T-helper 22 cell (primary cell): ENCODE data around the gene PRKAA1.

Experiments
- DNase-seq: peaks from one replicate; pipeline ENCODE4 v3.0.0-alpha.2; 2020; ENCODE audit warnings: low read depth

Gene PRKAA1

GRCh38 chr5:40780199-40780598 lies 18.0 kb downstream of the PRKAA1 start:
- no peak for DNase-seq

GRCh38 chr5:40779561-40779960 lies 18.6 kb downstream of the PRKAA1 start:
- DNase-seq = no peak

DNA sequence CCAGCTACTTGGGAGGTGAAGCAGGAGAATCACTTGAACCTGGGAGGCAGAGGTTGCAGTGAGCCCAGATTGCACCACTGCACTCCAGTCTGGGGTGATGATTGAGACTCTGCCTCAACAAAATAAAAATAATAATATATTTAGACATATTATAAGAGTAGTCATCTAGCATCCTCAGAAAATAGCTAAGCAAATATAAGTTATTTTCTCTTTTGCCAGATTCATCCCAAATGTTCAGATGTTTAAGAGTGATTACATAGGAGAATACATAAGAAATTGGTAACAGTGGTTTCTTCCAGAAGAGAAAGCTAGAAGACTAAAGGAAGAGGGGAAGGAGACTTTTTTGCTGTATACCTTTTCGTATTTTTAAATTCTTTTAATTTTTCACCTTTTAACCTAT lies 20.0 kb downstream of the PRKAA1 start:
- no peak for DNase-seq

- no peak for DNase-seq
Measured at GRCh38 chr5:40776658-40776977, 21.6 kb downstream of the PRKAA1 start.

DNA sequence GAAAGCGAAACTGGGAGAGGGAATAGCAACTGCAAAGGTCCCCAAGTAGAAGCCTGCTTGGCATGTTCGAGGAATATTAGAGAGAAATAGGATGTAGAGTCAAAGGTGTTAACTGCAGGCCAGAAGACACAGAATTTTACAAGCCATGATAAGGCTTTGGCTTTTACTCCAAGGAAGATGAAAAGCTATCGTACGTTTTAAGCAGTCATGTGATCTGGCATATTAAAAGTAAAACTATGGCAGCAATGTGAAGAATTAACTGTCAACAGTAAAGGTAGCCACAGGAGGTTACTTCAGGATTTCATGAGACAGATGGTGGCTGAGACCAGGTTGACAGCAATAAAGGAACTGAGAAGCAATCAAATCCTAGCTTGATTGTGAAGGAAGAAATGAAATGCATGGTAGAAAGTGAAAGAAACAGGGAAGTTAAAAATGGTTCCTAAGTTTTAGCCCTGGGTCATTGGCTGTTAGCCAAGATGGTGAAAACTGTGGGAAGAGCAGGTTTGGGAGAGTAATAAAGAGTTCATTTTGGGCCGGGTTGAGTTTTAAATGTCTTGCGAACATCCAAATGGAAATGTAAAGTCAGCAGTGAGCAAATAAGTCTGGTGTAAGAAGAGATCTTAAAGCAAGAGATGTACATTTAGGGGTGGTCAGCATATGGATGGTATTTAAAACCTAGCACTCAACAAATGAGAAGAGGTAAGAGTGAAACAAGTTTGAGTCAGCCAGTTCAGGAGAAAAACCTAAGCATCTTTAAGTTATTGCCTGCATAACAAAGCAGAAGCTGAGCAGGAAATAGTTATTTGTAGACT lies 22.1 kb downstream of the PRKAA1 start:
- DNase-seq = no peak

GRCh38 chr5:40775085-40775845 lies 22.9 kb downstream of the PRKAA1 start:
- no peak for DNase-seq

GRCh38 chr5:40774623-40775022 lies 23.6 kb downstream of the PRKAA1 start:
- no peak for DNase-seq

GRCh38 chr5:40770764-40771163 lies 27.4 kb downstream of the PRKAA1 start:
- no peak for DNase-seq

- DNase-seq = no peak
Measured at GRCh38 chr5:40762705-40763104, 35.5 kb downstream of the PRKAA1 start.

DNA sequence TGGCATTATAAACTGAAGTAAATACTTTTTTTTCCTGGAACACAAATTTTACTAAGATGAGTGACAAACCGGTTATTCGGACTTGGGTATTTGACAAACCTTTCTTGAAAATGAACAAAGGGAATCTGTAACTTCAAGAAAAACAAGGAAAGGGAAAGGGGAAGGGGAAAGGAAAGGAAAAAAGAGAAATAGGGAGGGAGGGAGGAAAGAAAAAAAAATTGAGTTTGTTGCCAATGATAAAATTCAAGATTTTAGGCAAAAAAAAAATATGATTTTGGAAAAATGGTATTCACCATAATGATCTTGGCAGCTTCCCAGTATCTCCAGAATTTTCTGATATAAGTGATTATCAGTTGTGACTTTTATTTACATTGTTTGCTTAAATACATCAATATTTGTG lies 40.8 kb downstream of the PRKAA1 start:
- DNase-seq = no peak

- peak; percentile 93 for DNase-seq
Measured at GRCh38 chr5:40755407-40756365, 42.5 kb downstream of the PRKAA1 start, which contains the start of gene TTC33. Gene TTC33 (minus strand): TSS chr5:40755961. CDS start chr5:40747018, 8,943 bp downstream.

GRCh38 chr5:40755093-40755406 lies 43.1 kb downstream of the PRKAA1 start:
- peak; percentile 47 for DNase-seq

GRCh38 chr5:40754381-40755092 lies 43.6 kb downstream of the PRKAA1 start:
- DNase-seq = no peak

- DNase-seq = no peak
Measured at GRCh38 chr5:40746703-40747102, 51.5 kb downstream of the PRKAA1 start.

DNA sequence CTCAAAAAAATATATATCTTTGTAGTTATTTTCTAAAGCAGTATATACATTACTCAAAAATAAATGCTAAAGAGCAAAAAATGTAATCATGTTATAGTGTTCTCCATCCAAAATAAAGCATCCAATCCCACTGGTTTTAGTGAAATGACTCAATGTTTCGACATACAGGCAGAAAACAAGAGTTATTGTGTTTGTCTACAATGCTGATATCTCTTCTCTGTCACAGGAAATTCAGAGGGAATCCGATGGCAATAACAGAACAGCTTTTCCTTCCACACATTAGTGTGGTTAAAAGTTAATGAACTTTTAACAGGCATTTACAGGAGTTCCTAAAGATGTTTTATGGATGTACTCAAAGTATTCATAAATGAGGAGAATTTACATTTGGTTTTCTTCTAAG lies 54.4 kb downstream of the PRKAA1 start:
- DNase-seq = no peak

DNA sequence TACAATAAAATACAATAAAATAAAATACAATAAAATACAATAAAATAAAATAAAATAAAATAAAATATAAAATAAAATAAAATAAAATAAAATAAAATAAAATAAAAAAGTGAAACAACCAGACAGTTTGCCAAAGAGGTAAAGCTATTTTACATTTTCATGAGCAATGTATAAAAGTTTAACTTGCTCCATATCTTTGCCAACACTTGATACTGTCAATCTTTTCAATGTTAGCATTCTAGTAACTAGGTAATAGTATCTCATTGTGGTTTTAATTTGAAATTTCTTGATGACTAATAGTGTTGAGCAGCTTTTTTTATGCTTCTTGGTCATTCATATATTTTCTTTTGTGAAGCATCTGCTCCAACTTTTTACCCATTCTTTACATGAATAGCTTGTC lies 59.7 kb downstream of the PRKAA1 start:
- DNase-seq = no peak

DNA sequence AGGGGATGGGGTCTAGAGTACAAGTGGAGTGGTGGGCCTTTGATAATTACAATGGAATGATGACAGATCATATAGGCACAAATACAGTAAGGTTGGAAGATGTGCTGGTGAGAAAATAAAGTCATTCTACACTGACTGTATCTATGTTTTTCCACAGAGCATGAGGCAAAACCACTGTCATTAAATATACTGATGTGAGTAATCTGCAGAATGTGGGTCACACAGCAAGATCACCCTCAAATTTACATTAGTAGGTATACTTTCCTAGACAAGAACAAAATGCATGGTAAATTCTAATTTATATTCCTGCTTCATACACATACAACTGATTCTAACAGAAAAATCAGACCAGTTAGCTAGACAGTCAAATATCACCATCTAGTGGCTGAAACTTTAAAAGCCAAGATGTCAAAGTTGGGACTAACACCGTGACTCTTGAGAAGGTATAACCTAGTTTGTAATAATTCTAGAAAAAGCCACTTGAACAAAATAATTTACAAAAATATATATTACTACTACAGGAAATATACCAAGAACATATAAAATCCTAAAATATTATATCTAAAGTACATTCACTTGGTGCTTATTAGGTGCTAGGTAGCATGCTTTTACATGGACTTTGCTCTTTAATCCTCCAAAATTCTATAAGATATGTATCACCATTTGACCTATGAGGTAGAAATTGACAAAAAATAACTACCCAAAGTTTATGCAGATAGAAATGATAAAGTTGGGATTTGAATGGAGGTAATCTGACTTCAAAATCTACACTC lies 61.9 kb downstream of the PRKAA1 start:
- DNase-seq = no peak

GRCh38 chr5:40735609-40736008 lies 62.6 kb downstream of the PRKAA1 start:
- no peak for DNase-seq

DNA sequence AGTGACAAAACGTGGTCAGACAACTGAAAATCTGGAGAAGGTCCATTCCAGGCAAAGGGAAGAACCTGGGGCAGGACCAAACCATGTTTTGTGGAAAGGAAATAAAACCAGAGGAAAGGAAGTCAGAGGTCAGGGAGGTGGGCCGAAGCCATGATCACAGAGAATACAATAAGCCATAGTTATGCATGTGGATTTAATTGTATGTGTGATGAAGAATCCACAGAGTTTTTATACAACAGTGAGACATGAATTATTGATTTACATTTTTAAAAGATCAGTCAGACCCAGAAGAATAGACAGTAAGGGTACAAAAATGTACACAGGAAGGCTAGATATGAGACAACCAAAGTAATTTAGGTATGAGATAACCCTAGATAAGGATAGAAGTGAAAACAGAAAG lies 63.2 kb downstream of the PRKAA1 start:
- DNase-seq = no peak

- DNase-seq = no peak
Measured at GRCh38 chr5:40733879-40734563, 64.2 kb downstream of the PRKAA1 start.
